Measurements from ENCODE around the gene PASK. TPM values are rescaled to one million over a fixed set of nuclear protein-coding genes. Genes with fewer than 3 reads are reported as not detected.

Gene PASK
- total and polyA plus RNA-seq, 2 of the 4 experiments (the other 2 are of a cell fraction) = 4.1 TPM

DNA sequence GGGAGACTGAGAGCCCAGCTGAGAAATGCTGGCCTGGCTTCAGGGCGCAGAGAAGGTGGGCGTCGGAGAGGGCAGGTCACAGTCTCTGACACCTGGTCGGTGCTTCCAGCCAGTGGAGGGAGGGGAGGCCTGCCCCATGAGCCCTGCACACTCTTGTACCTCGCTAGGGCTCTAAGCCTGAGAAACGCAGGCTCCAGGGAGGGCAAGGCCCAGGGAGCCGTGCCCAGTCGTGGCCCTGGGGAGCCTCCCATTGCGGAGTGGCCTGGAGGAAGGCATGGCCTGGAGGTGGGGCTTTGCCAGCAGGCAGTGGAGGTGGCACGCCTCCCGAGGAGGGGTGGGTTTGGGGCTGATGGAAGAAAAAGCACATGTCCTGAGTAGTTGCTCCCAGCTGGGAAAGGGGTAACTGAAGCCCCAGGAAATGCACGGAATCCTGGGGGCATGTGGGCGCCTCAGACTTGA is 86.2 kb downstream of the PASK start:
- H3K9ac ChIP-seq (ENCODE audit: low read depth, low read length) = no peak overlapping the region
- H3K36me3 ChIP-seq (ENCODE audit: control insufficient read depth, insufficient read depth, low read length) = peaks cover 8% of the 10 kb centered on the region; the same call in 1 of the 2 replicates
- no peaks in the 10 kb centered on the region for H3K9me3 ChIP-seq (ENCODE audit: control insufficient read depth, insufficient read depth, low read length)
- H2BK15ac ChIP-seq (ENCODE audit: low read depth, low read length) = no peak overlapping the region
- TF ChIP-seq RAD21 (IDR thresholded peaks at IDR 0.05; ENCODE audit: low read length) = no peak
- no peak for TF ChIP-seq POLR2A (IDR thresholded peaks at IDR 0.05; ENCODE audit: low read depth, low read length)
- TF ChIP-seq, protein P1, sequence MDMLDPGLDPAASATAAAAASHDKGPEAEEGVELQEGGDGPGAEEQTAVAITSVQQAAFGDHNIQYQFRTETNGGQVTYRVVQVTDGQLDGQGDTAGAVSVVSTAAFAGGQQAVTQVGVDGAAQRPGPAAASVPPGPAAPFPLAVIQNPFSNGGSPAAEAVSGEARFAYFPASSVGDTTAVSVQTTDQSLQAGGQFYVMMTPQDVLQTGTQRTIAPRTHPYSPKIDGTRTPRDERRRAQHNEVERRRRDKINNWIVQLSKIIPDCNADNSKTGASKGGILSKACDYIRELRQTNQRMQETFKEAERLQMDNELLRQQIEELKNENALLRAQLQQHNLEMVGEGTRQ (IDR thresholded peaks at IDR 0.05; ENCODE audit: low read depth, low read length) = no peak
- TF ChIP-seq MAFK (IDR thresholded peaks at IDR 0.05; ENCODE audit: low read depth, low read length) = no peak
- no peak for TF ChIP-seq MXI1 (IDR thresholded peaks at IDR 0.05; ENCODE audit: borderline replicate concordance, low read depth, low read length)
- TF ChIP-seq BHLHE40 (IDR thresholded peaks at IDR 0.05; ENCODE audit: low read depth, low read length) = no peak
- DNase-seq (no peak), ATAC-seq (ENCODE audit: low read depth) (no peak)
- intact Hi-C loops (cut with micrococcal nuclease) (loop anchor here (5.0 kb wide), 1 partner anchor 151 kb away; no protein-coding TSS in a partner anchor), in situ Hi-C loops (cut with MboI; ENCODE audit: low sequenced_read_pairs) (no loop called here), dilution Hi-C loops (cut with HindIII; ENCODE audit: low sequenced_read_pairs, unreplicated experiment) (no loop called here)
- H3K9me1 ChIP-seq (ENCODE audit: insufficient read depth, low read length) = no peaks in the 10 kb centered on the region
- no peaks in the 10 kb centered on the region for H3K79me1 ChIP-seq (ENCODE audit: low read depth in 1 of 2, low read length in 2 of 2)
- no peak overlapping the region for H4K5ac ChIP-seq (ENCODE audit: low read depth, low read length)
- no TSS peak for BruUV-seq (replicated peaks)
- H3K56ac ChIP-seq (ENCODE audit: extremely low read depth, insufficient read depth, low read length) = no peak overlapping the region
- H4K8ac ChIP-seq (ENCODE audit: low read depth in 2 of 2, low read length in 2 of 2) = no peak overlapping the region
- H2BK20ac ChIP-seq (ENCODE audit: low read depth, low read length) = no peak overlapping the region
- no peak overlapping the region for H2BK5ac ChIP-seq (ENCODE audit: low read depth, low read length, poor library complexity, severe bottlenecking)
- no peak overlapping the region for H3K4ac ChIP-seq (ENCODE audit: low read depth, low read length)
- WGBS, 2 experiments (ENCODE audit: extremely low coverage in 2 of 2, insufficient read length in 1 of 2) = 77% methylated on average over 4 of the region's 13 CpGs; no CpG with 5 or more reads in 1 of the 2 experiments
- H2AK9ac ChIP-seq (replicated peaks; ENCODE audit: low read depth, low read length, poor library complexity) = no peak overlapping the region
- CTCF ChIA-PET = no interaction called here
- H2BK120ac ChIP-seq (ENCODE audit: low read depth, low read length) = no peak overlapping the region
- no peaks in the 10 kb centered on the region for H3K27me3 ChIP-seq (ENCODE audit: control insufficient read depth, insufficient read depth, low read length)
- POLR2A ChIA-PET (ENCODE audit: unreplicated experiment) = no interaction called here
- H3K18ac ChIP-seq (ENCODE audit: low read depth, low read length) = no peak overlapping the region
- H3K23ac ChIP-seq (ENCODE audit: low read depth, low read length) = no peak overlapping the region
- H4K20me1 ChIP-seq (ENCODE audit: insufficient read depth, low read length) = no peaks in the 10 kb centered on the region
- no peak overlapping the region for H3K27ac ChIP-seq (ENCODE audit: insufficient read depth, low read length)
- H2AK5ac ChIP-seq (ENCODE audit: low read depth, low read length) = no peak overlapping the region
- no peak overlapping the region for H3K4me2 ChIP-seq (ENCODE audit: low read depth, low read length)
- H4K91ac ChIP-seq (ENCODE audit: insufficient read depth, low read depth, low read length) = no peak overlapping the region
- H3K4me1 ChIP-seq (ENCODE audit: control insufficient read depth, insufficient read depth, low read length) = no peaks in the 10 kb centered on the region
- no peak overlapping the region for H2AFZ ChIP-seq (replicated peaks; ENCODE audit: low read length, poor library complexity)
- no peak overlapping the region for H3K14ac ChIP-seq (replicated peaks; ENCODE audit: low read depth, low read length)
- H3K4me3 ChIP-seq (ENCODE audit: insufficient read depth, low read depth, low read length) = no peak overlapping the region

Data from IMR-90 (cell line).